ENCODE data around the gene PEX5L.

The PEX5L gene

GRCh38 chr3:179768080-179768479 lies 268.7 kb downstream of the PEX5L start:
- no peak for DNase-seq

DNA sequence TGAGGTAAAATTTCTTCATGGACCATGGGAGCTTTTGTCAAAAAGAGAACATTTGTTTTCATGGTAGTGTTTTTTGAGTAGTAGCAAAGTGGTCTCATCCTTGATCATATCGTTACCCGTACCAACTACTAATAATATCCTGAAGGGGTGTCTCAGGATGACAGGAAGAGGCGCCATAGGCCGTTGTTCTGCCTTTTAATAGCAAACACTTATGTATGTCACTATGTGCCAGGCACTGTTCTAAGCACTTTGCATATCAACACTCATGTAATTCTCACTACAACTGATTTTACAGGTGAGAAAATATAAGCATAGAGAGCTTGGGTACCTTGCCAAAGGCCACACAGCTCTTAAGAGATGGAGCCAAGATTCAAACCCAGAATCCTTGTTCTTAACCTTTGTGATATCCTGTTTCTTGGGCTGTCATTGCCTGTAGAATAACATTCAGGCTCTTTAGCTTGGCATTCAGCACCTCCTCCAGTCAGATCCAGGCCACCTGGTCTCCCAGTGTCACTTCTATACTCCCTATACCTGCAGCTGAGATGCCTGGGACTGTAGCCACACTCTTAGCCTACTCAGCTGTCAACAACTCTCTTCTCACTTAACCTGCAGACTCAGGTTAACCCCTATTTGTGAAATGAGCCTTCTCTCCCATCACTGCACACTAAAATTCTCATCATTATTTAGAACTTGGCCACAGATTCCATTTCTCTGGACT lies 270.2 kb downstream of the PEX5L start:
- DNase-seq: no peak

GRCh38 chr3:179765396-179765795 lies 271.3 kb downstream of the PEX5L start:
- DNase-seq: no peak

GRCh38 chr3:179760944-179761343 lies 275.8 kb downstream of the PEX5L start:
- DNase-seq: no peak

DNA sequence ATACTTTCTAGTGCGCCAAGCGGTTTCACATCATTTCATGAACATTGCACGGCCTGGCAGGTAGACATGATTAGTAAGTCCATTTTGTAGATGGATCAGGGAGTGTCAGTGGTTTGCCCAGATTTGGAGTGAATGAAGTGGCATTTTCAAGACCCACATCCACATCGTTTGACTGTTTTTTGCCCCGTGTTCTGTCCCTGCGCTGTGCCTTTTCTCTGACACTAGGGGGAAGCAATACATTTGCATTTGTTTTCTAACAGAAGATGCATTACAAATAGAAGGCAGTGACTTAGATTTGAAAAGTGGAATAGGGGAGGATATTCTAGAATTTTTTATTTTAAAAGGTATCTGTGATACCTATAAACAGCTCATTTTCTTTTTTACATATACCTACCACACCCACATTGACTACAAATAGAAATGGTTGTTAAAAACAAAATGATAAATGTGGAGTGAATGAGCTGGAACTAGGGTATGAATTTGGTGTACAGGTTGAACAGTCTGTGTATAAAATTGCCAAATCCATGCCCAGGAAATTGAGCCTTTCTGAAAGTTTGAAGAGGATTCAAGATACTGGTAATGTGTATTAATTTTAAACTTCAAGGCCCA lies 285.9 kb downstream of the PEX5L start:
- no peak for DNase-seq

DNA sequence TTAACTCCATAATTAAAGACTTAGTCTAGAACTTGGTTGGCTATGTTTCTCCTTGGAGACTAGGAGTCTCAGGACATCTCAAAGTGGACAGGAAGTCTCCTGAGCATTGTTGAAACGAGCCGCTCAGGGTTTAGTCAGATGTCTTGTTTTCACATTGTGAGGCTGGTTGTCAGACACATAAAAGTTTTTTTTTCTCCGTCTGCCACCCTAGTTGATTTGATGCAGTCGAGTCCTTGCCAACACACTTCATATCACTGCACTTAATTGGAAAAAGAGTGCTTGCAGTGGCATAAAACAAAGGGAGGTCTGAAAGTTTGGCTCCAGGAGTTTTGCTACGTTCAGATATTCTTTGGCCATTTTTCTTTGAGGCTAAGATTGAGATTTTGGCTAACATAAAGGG lies 291.0 kb downstream of the PEX5L start:
- DNase-seq: no peak

DNA sequence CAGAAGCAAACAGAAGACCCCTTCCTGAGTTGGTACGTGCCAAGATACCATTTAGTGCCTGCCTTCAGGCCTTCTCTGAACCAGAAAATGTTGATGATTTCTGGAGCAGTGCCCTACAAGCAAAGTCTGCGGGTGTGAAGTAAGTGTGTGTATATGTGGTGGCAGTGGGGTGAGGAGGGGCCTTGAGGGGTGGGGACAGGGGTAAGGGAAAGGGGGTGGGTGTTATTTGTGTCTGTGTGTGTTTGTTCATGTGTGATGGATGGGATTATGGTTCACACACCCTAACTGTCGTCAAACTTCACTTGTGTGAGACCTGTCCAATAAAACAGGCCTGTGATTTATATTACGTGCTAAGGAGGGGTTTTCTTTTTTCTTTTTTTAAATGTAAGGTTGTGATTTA lies 291.7 kb downstream of the PEX5L start:
- DNase-seq: no peak
